GM12892 (cell line): ENCODE data around the gene STRN4.

Source experiments
- POLR2AphosphoS5 ChIP-seq: IDR thresholded peaks from 2 replicates; pipeline ENCODE4 v1.6.1; 2011; ENCODE audit warnings: low read depth, low read length, control low read depth
- TAF1 ChIP-seq: IDR thresholded peaks from 2 replicates; pipeline ENCODE4 v1.6.1; 2011; ENCODE audit warnings: low read depth, mild to moderate bottlenecking, control low read depth, low read length, borderline replicate concordance

DNA sequence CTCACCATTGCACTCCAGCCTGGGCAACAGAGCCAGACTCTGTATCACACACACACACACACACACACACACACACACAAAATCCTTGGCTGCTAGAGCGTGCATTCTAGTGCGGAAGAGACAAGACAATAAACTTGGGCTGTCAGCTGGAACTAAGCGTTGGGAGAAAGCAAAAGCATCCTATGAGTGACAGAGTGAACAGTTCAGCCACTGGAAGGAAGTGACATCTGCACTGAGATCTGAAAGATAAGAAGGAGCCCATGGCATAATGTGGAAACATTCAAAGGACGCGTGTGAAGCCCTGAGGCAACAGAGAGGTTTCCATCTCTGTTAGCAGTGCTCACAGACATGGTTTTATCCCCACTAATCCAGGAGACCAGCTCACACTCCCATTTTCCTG, 45.7 kb upstream of the STRN4 start:
- TF ChIP-seq POLR2AphosphoS5, result no peak
- TF ChIP-seq TAF1, result no peak
